ENCODE measurements around the gene MEDAG.

GRCh38 chr13:30925429-30925828, 19.4 kb downstream of the MEDAG start:
- TF ChIP-seq POLR2A (IDR thresholded peaks at IDR 0.05) (no peak), CTCF (IDR thresholded peaks at IDR 0.05) (no peak)
